ENCODE data around the gene CFD.
"Not testable (repeated sequence)": the region's sequence is repeated elsewhere in the genome, so short reads cannot be mapped to it uniquely, and the experiment has no call there.

Gene CFD

DNA sequence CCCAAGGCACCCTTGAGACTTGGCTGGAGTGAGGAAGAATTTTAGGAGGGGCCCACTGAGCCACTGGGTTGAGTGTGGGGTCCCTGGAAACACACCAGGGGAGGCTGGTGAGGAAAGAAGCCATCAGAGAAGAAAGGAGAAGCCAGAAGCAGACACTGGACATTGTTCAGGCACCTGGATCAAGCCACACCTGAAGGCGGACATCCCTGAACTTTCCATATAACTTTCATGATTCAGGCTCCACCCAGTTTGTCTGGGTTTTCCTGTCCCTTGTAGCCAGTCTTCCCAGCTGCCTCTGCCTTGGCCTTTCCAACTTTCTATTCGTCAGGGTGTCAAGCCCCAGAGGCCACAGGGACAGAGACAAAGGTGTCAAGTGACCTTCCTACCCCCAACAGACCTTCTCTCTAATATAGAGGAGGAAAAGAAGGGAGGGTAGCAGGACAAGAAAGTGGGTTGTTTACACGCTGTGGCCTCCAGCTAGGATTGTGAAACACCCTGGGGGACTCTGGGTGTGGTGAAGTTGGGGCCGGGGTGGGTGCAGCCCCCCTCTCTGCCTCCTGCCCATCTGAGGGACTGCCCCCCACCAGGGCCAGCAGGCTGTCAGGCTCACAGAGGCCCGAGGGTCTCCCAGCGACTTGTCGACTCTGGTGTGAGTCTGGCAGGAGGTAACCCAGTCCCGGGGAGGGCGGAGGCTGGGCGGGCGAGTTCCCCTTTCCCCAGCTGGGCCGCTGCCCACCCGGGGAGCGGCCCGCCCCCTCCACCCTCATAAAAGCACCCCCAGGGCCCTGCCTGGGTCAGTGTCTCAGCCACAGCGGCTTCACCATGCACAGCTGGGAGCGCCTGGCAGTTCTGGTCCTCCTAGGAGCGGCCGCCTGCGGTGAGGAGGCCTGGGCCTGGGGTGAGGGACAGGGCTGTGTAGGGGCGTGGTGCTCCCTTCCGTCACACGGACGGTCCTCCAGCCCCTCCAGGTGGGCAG is at the start of gene CFD:
CFD (plus strand) TSS at position 797 of the 976 bp plus-strand sequence; CDS start at position 823, 26 bp downstream.
- no peak for DNase-seq (ENCODE audit: low read depth in 3 of 3)

DNA sequence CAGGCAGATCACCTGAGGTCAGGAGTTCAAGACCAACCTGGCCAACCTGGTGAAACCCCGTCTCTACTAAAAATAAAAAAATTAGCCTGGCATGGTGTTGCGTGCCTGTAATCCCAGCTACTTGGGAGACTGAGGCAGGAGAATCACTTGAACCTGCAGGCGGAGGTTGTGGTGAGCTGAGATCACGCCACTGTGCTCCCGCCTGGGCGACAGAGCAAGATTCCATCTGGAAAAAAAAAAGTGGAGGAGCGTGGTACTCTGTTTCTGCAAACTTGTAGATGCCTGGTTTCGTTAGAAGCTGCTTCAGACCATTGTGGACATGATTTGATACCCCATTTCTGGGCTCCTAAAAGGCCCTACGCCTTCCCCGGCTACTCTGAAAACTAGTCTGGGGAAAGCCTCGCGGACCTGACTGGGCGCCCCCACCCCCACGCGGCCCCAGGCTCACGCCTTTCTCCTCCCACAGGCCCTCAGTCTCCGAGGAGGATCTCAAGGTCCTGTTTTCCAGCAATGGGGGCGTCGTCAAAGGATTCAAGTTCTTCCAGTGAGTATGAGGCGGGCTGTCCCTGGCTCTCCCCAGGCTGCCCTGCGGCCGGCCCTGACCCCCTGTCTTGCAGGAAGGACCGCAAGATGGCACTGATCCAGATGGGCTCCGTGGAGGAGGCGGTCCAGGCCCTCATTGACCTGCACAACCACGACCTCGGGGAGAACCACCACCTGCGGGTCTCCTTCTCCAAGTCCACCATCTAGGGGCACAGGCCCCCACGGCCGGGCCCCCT is 49.2 kb upstream of the CFD start:
- no peak for DNase-seq (ENCODE audit: low read depth in 3 of 3)

DNA sequence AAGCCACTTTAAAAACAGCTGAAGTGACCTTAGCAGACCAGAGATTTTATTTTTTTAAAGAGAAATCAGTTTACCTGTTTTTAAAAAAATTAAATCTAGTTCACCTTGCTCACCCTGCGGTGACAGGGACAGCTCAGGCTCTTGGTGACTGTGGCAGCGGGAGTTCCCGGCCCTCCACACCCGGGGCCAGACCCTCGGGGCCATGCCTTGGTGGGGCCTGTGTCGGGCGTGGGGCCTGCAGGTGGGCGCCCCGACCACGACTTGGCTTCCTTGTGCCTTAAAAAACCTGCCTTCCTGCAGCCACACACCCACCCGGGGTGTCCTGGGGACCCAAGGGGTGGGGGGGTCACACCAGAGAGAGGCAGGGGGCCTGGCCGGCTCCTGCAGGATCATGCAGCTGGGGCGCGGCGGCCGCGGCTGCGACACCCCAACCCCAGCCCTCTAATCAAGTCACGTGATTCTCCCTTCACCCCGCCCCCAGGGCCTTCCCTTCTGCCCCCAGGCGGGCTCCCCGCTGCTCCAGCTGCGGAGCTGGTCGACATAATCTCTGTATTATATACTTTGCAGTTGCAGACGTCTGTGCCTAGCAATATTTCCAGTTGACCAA is 48.5 kb upstream of the CFD start:
- no peak for DNase-seq (ENCODE audit: low read depth in 3 of 3)

DNA sequence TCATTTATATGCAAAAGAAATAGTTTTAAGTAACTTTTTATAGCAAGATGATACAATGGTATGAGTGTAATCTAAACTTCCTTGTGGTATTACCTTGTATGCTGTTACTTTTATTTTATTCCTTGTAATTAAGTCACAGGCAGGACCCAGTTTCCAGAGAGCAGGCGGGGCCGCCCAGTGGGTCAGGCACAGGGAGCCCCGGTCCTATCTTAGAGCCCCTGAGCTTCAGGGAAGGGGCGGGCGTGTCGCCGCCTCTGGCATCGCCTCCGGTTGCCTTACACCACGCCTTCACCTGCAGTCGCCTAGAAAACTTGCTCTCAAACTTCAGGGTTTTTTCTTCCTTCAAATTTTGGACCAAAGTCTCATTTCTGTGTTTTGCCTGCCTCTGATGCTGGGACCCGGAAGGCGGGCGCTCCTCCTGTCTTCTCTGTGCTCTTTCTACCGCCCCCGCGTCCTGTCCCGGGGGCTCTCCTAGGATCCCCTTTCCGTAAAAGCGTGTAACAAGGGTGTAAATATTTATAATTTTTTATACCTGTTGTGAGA is 47.9 kb upstream of the CFD start:
- DNase-seq (ENCODE audit: low read depth in 3 of 3), result no peak

DNA sequence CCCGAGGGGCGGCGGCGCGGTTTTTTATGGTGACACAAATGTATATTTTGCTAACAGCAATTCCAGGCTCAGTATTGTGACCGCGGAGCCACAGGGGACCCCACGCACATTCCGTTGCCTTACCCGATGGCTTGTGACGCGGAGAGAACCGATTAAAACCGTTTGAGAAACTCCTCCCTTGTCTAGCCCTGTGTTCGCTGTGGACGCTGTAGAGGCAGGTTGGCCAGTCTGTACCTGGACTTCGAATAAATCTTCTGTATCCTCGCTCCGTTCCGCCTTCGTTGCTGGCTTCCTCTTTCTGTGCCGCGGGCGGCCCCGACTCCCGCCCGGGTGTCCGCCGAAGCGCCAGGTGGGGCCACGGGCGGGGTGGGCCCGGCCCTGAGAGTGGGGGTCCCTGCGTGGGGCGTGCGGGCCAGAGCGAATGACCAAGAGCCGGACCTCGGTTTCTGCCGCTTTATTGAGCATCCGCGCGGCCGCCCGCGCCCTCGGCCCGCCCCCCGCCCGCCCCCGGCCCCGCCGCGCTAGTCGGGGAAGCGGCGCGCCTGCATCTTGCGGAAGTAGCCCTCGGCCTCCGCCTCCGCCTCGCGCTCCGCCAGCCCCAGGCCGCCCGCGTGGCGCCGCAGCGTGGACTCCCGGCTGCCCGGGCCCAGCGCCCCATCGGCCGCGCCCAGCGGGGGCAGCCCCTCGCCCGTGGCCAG is 47.3 kb upstream of the CFD start:
- DNase-seq (ENCODE audit: low read depth in 3 of 3), result no peak

DNA sequence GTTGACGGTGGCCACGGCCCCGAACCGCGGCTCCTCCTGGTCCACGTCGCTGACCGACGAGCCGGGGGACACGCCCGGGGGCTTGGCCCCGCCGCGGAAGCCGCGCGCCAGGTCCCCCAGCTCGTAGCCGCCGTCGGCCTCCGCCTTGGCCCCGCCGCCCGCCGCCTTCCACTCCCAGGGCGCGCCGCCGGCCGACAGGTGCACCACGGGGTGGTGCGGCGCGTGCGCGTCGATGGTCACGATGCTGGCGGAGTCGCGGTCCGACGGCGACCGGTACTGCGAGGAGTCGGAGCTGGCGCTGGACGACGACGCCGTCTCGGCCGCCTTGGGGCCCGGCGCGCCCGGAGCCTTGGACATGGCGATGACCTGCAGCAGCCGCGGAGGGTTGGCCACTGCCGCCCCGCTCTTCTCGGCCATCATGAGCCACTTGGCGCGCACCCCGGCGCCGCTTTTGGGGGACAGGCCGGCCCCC is 46.7 kb upstream of the CFD start:
- no peak for DNase-seq (ENCODE audit: low read depth in 3 of 3)

DNA sequence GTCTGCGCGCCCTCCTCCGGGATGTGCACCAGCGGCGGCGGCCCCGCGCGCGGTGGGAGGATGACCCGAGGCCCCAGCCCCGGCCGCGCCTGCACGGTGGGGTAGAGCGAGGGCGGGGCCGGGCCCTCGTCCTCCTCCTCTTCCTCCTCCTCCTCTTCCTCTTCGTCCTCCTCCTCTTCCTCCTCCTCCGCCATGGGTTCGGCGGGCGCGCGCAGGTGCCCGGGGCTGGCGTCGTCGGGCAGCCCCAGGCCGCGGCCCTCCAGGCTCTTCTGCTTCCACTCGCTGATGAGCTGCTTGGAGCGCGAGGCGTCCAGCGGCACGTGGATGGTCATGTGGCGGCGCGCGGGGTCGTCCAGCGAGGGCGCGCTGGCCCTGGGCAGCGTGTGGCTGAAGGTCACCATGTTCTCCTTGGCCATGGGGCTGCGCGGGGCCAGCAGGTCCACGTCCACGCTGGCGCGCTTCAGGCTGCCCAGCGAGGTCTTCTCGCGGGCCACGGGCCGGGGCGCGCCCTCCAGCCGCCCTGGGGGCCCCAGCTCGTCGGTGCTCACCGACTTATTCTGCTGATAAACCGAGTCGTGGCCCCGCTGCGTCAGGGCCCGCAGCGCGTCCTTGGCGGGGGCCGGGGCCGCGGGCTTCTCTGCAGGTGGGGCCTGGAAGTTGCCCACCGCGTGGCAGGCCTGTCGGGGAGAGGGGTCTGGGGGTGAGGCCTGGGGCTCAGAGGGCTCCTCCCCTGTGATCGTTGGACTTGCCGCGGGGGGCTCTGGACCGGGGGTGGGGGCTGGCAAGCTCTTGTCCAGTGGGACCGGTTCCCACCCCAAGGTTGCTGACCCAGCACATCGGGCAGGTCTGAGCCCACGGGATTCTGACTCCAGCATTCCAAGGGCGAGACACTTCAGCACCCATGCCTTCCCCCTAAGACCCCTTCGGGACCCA is 46.0 kb upstream of the CFD start:
- no peak for DNase-seq (ENCODE audit: low read depth in 3 of 3)

DNA sequence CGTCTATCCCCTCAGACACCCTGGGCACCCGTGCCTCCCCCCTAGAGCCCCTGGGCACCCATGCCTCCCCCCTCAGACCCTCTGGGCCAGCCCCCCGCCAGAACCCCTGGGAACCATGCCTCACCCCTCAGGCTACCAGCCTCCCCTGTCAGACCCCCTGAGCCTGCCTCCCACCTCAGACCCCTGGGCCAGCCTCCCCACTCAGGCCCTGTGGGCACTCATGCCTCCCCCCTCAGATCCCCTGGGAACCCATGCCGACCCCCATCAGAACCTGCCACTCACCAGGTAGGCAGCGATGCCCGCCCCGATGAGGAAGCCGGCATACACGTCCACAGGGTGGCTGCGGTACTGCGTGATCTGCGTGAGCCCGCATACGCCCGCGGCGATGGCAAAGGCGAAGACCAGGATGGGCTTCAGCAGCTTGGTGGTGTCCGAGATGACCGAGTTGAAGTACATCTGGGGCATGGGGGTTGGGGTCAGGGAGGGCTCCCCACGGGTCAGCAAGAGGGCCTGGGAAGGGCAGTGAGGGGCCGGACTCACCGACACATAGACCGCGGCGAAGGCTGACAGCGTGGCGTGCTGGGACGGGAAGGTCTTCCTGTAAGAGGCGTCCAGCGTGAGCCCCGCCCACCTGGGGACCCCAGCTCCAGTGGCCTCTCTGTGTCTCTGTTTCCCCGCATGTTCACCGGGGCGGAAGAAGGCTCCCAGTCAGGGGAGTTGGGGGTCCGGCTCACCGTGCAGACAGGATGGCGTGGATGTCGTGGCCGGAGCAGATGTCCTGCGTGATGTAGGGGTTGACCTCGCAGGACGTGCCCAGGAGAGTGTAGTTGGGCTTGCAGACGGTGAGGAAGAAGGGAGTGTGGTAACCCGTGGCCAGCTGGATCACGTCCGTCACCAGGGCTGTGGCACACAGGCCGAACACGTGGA is 45.0 kb upstream of the CFD start:
- DNase-seq (ENCODE audit: low read depth in 3 of 3), result no peak

DNA sequence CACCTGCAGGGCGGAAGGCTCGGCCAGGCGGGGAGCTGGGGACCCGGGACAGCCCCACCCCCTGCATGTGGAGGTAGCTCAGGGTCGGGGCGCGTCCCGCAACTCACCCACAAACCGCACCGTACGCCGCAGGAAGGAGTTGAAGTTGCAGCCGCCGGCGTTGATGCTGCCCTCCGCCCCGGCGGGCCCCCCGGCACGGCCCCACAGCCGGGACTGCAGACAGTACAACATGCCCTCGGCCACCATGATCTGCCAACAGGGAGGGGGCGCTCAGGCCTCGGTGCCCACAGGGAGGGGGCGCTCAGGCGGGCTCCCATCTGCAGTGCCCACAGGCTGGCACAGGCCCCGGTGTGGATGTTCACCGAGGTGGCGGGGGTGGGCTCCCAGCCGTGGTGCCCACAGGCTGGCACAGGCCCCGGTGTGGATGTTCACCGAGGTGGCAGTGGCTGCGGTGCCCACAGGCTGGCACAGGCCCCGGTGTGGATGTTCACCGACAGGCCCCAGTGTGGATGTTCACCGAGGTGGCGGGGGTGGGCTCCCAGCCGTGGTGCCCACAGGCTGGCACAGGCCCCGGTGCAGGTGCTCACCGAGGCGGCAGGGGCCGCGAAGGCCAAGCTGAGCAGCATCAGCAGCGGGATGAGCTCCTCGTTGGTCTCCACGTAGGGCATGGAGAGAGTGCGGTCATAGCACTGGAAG is 44.2 kb upstream of the CFD start:
- DNase-seq (ENCODE audit: low read depth in 3 of 3), result no peak

DNA sequence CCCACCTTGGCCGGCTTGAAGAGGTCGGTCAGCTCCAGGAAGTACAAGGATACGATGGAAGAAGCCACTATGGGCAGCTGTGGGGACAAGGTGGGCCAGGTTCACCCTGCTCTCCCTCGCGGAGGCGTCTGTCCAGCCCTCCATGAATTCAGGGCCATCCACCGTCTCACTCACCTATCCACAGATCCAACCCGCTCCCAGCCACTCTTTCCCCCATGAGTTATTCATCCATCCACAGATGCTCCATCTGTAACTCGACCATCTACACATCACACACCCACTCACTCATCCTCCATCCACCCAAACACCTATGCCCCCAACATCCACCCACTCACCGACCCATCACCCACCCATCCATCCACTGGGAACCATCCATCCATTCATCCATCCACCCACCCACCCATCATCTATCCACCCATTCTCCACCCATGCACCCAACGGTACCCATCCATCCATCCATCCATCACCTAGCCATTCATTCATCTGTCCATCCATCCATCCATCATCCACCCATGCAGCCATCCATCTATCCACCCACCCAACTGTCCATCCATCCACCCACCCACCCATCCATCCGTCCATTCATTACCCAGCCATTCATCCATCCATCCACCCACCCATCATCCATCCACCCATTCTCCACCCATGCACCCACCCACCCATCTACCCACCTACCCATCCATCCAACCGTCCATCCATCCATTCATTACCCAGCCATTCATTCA is 43.5 kb upstream of the CFD start:
- DNase-seq (ENCODE audit: low read depth in 3 of 3), result no peak

DNA sequence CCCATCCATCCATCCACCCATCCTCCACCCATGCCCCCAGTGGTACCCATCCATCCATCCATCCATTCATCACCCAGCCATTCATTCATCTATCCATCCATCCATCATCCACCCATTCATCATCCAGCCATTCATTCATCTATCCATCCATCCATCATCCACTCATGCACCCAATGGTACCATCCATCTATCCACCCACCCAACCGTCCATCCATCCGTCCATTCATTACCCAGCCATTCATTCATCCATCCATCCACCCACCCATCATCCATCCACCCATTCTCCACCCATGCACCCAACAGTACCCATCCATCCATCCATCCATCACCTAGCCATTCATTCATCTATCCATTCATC is 43.0 kb upstream of the CFD start:
- no peak for DNase-seq (ENCODE audit: low read depth in 3 of 3)

DNA sequence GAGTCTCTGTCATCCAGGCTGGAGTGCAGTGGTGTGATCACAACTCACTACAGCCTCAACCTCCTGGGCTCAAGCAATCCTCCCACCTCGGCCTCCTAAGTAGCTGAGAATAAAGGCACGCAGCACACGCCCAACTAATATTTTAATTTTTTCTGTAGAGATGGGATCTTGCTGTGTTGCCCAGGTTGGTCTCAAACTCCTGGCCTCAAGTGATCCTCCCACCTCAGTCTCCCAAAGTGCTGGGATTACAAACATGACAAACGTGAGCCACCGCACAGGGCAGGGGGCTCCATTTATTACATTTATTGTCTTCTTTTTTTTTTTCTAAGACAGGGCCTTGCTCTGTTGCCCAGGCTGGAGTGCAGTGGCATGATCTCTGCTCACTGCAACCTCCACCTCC is 39.3 kb upstream of the CFD start:
- DNase-seq (ENCODE audit: low read depth in 3 of 3), result not testable (repeated sequence)

DNA sequence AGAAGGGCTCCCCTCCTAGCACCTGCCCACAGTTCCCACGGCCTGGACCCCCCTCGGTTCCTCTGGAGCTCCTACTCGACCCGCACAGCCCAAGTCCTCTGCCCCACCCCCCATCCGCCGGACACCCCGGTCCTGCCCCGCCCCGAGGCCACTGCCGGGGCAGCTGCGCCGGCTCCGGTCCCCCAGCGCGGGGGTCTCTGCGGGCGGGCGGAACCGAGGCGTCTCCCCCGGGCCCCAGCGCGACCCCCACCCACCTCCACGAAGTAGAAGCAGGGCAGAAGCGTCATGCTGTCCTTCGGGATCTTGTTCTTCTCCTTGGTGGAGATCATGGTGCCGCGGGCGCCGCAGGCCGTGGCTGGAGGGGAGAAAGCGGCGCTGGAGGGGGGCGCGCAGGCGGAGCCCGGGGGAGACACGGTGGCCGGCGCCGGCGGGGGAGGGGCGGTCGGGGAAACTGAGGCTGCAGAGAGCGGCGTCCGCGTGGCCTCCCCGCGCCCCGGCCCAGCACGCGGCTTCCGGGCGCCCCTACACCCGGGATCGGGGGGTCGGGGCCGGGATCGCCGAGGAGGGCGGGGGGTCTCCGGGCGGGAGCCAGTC is 38.1 kb upstream of the CFD start:
- DNase-seq (ENCODE audit: low read depth in 3 of 3), result no peak

DNA sequence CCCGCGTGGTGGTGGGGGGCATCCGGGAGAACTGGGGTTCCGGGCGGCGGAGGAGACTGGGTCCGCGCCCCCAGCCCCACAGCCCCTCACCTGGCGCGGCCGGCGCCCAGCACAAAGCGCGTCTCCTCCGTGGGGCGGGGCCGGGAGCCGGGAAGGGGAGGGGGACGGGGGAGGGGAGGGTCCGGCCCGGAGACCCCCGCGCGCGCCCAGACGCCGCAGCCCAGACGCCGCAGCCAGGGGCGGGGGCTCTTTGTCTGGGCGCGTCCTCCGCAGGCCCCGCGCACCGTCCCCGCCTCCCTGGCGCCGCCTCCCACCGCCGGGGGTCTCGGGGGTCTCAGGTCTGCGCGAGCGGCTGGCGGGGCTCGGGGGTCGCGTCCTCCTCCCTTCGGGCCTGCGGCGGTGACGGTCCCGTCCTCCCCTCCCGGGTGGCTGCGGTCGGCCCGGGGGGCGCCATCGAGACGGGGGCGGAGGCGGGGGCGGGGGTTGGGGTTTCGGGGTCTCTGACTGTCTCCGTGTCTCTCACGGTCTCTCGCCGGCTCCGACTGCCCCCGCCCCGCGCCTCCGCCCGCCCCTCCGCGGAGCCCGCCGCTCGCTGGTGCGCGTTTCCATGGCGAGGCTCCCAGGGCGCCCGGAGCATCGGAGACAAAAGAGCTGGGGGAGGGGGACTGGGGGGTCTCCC is 37.5 kb upstream of the CFD start, which contains the start of gene PLPPR3:
PLPPR3 (minus strand) TSS at position 131 of the 679 bp plus-strand sequence. CDS start 396 bp downstream, outside the sequence.
- DNase-seq (ENCODE audit: low read depth in 3 of 3), result no peak

DNA sequence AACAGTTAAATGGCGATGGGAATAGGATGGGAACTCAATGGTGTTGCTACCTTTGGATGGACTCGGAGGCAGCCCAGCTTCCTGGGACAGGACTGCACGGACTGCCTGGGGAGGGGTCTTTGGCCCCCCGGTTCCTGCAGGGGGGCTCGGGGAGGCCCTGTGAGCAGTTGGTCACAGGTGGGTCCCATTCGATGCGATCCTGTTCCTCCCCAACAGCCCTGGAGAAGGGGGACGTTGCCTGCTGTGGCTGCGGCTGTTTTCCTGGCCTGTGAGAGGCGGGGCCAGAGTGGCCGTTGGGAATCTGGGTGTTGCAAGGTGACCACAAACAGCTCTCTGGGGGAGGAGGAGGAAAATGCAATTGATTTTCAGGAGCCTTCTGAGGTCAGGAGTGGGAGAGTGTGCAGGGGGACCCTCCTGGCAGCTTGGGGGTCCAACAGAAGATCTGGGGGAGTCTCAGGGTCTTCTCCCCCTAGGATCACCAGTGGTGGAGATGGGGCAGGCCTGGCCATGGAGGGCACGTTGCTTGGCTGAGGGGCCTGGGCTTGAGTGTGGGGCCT is 35.8 kb upstream of the CFD start:
- no peak for DNase-seq (ENCODE audit: low read depth in 3 of 3)

DNA sequence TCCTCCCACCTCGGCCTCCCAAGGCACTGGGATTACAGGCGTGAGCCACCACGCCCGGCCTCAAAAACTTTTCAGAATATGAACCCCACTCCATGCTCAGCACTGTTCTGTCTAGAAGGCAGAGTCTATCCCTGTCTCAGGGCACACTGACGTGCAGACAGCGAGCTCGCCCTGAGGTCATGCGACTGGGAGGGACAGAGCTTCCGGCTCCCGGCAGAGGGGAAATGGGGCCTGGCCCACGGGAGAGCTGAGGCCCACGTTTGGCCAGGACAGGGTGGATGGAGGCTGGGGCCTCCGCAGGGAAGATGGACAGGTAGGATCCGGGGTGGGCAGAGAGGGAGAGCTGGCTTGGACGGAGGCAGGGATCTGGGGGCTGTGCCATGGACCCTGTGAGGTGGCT is 34.6 kb upstream of the CFD start:
- no peak for DNase-seq (ENCODE audit: low read depth in 3 of 3)

All from stimulated activated CD4-positive, alpha-beta T cell treated with anti-CD3 and anti-CD28 coated beads, TNF-alpha, amount 100 ng/mL, for 24 hours (primary cell).